ACHN (cell line): ENCODE data around the gene RNF123.

Experiments
- DNase-seq: peaks from one replicate; pipeline ENCODE4 v3.0.0-alpha.2; 2015
- in situ Hi-C: cut with HindIII; loops from 2 replicates; pipeline ENCODE4 v1.10.0; 2017; ENCODE audit warnings: low sequenced_read_pairs, low pct_ligation_motif_present, low pct_unique_long_range_greater_than_20kb

RNF123 gene

DNA sequence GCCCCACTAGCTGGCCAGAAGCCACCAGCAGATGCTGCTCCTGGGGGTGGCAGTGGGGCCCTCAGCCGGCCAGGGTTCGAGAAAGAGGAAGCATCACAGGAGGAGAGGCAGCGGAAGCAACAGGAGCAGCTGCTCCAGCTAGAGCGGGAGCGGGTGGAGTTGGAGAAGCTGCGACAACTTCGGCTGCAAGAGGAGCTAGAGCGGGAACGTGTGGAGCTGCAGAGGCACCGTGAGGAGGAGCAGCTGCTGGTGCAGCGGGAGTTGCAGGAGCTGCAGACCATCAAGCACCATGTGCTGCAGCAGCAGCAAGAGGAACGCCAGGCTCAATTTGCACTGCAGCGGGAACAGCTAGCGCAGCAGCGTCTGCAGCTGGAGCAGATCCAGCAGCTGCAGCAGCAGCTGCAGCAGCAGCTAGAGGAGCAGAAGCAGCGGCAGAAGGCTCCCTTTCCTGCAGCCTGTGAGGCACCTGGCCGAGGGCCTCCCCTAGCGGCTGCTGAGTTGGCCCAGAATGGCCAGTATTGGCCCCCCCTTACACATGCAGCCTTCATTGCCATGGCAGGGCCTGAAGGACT, 32.7 kb upstream of the RNF123 start:
- in situ Hi-C loops = no loop called here
- DNase-seq = no peak

DNA sequence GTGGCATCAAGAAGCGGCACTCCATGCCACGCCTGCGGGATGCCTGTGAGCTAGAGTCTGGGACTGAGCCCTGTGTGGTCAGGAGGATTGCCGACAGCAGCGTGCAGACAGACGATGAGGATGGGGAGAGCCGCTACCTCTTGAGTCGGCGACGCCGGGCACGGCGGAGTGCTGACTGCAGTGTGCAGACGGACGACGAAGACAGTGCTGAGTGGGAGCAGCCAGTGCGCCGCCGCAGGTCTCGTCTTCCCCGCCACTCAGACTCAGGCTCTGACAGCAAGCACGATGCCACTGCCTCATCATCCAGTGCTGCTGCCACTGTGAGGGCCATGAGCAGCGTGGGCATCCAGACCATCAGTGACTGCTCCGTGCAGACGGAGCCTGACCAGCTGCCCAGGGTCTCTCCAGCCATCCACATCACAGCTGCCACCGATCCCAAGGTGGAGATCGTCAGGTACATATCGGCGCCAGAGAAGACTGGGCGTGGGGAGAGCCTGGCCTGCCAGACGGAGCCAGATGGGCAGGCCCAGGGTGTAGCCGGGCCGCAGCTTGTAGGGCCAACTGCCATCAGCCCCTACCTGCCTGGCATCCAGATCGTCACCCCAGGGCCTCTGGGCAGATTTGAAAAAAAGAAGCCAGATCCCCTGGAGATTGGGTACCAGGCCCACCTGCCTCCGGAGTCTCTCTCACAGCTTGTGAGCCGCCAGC, 32.0 kb upstream of the RNF123 start:
- DNase-seq = no peak
- in situ Hi-C loops = no loop called here

DNA sequence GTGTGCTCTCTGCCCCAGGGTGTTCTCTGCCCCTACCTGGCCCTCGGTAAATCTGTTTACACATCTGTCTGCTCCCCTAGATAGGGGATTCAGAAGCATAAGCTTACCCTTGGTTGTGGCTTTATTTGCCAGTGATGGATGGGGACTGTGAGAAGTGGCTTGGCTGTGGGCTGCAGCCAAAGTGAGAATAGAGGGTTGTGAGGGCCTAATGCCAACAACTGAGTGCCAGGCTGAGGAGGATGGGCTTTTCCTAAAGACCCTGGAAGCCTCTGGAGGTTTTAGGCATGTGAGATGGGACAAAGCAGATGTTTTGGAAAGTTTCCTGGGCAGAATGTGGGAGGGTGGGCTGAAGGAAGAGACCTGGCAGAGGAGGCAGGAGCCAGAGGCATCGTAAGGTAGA, 30.6 kb upstream of the RNF123 start:
- in situ Hi-C loops = no loop called here
- no peak for DNase-seq

DNA sequence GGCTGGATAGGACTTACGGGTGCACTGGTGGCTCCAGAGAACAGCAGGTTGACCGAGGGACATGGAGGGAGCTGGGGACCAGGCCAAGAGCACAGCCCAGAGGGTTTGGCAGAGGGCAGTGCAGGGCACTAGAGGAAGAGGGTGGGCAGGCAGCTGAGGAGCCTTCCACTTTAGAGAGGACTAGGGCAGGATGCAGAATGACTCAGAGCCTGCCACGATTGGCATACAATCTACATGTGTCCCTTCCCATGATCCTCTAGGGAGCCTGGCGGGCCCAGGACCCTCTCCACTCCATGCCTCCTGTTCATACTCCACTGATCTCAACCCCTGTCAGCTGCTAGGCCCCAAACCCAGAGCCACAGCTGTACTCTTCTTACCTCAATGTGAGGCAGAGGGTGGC, 29.6 kb upstream of the RNF123 start:
- DNase-seq = no peak
- in situ Hi-C loops = no loop called here

DNA sequence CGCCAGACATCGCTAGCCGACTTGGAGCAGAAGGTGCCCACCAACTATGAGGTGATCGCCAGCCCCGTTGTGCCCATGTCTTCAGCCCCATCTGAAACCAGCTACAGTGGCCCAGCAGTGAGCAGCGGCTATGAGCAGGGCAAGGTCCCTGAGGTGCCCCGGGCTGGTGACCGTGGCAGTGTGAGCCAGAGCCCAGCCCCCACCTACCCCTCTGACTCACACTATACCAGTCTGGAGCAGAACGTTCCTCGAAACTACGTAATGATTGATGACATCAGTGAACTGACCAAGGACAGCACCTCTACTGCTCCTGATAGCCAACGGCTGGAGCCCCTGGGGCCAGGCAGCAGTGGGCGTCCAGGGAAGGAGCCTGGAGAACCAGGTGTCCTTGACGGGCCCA, 28.1 kb upstream of the RNF123 start:
- peak; percentile 12 for DNase-seq
- in situ Hi-C loops = no loop called here

DNA sequence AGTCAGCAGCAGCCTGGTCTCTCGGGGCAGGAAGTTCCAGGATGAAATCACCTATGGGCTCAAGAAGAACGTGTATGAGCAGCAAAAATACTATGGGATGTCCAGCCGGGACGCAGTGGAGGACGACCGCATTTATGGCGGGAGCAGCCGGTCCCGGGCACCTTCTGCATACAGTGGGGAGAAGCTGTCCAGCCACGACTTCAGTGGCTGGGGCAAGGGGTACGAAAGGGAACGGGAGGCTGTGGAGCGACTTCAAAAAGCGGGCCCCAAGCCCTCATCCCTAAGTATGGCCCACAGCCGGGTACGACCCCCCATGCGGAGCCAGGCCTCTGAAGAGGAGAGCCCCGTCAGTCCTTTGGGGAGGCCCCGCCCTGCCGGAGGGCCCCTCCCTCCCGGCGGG, 27.3 kb upstream of the RNF123 start:
- in situ Hi-C loops = no loop called here
- no peak for DNase-seq

DNA sequence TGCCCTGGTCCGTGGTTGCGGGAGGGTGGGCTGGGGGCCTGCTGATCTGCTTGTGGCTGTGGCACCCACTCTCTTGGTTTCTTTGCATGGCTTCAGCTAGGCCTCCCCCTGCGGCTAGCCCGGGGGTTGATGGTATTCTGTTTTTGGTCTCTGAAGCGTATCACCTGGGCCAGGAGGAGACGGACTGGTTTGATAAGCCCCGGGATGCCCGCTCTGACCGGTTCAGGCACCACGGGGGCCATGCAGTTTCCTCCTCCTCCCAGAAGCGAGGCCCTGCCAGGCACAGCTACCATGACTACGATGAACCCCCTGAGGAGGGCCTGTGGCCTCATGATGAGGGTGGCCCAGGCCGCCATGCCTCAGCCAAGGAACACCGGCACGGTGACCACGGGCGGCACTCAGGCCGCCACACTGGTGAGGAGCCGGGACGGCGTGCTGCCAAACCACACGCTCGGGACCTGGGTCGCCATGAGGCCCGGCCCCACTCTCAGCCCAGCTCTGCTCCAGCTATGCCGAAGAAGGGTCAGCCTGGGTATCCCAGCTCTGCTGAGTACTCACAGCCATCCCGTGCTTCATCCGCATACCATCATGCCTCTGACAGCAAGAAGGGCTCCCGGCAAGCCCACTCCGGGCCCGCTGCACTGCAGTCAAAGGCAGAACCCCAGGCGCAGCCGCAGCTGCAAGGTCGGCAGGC, 26.5 kb upstream of the RNF123 start:
- in situ Hi-C loops = no loop called here
- no peak for DNase-seq

DNA sequence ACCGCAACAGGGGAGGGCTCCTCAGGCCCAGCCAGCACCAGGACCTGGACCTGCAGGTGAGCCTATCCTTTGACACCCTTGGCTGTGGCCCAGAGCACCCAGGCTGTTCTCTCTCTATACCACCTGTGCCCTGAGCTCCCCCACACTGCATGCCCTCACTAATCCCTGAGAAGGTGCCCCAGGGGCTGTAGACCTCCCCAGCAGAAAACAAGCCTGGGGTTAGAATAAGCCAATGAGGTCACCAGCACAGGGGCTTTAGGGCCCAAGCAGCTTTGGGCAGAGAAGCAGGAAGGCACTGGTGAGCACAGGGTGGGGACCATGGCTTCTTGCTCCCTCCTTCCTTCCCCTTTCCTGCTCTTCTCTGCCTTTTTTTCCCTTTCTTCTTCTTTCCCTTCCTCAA, 25.5 kb upstream of the RNF123 start:
- in situ Hi-C loops = no loop called here
- DNase-seq = no peak

DNA sequence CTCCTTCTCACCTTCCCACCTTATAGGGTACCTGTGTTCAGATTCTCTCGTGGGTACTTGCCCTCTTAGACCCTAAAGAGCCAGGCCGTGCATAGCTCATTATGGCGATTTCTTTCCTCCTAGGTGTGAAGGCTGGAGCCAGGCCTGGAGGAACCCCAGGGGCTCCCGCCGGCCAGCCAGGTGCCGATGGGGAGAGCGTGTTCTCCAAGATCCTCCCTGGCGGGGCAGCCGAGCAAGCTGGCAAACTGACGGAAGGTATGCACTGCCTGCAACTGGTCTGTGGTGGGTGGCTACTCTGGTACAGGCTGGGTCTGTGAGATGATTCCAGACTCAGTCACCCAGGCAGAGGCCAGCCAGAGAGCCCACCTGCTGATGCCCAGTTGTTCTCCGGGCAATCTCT, 25.1 kb upstream of the RNF123 start:
- DNase-seq = no peak
- in situ Hi-C loops = no loop called here

DNA sequence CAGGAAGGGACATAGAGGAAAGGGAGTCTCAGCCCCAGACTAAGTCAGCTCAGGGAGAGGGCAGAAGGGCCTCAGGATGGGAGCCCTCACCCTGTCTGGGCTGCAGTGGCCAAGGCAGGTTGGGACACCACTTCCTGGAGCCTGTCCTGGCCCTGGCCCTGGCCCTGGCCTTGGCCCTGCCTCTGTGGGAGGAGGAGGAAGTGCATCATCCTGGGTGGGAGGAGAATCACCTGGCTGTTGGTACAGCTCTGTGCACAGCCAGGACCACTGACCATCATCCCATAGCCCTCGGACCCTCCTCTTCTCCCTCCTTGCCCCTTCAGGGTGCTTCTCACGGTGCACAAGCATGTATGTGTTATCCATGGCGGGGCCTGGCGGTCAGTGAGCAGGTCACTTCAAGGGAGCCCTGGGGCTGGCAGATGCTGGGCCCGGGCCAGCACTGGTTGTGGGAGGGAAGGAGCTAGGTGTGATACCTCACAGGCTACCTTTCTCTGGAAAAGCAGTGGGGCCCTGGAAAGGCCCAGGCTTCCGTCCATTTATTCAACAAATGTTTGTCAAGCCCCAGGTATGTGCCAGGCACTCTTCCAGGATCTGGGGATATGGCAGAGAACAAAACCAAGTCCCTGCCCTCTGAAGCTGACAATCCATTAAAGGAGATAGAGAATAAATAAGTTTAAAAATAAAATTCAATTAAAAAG, 23.4 kb upstream of the RNF123 start:
- in situ Hi-C loops = no loop called here
- no peak for DNase-seq

DNA sequence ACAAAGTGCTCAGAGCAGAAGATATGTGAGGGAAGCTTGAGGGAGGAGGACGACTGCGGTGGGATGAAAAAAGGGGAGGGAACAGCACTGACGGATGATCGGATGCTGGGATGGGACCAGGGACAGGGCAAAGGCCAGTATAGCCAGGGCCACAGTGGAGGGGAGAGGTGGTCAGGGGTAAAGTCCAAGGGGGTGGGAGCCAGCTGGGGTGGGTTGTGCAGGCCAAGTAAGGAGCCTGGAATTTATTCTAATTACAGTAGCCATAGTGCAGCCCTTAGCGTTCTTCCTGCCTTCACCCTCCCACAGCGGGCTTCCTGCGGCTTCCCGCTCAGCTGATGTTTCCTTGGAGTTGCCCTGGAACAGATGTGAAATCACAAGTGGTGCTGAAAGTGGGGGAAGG, 22.8 kb upstream of the RNF123 start:
- DNase-seq = no peak
- in situ Hi-C loops = no loop called here

DNA sequence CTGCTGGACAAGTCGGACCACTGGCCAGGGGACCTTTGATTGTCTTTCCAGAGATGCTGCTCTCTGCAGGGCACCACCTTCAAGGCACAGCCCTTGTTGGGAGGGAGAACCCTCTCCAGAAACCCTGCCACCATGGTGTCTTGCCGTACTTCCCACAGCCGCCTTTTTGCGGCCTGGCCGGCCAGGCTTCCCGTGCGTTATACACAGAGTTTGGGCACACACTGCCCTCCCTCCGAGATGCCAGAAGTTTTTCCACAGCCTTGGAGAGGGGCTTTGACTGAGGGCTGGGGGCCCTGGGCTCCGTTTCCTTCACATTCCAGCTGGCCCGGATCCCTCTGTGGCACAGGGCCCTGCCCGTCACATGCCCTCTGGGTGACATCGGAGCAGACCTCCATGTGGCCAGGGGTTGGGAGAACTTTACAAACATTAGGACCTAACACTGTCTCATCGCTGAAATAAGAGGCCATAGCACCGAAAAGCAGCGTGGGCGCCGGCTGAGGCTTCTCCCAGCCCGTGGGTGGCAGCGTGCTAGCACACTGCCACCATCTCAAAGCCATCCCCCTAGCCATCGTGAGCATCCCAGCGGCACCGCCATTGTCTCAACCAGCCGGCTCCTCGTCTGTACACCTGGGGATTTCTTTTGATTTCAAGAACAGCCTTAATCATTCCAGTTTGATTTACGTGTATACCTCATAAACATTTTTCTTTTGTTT, 21.5 kb upstream of the RNF123 start:
- in situ Hi-C loops = no loop called here
- DNase-seq = no peak

DNA sequence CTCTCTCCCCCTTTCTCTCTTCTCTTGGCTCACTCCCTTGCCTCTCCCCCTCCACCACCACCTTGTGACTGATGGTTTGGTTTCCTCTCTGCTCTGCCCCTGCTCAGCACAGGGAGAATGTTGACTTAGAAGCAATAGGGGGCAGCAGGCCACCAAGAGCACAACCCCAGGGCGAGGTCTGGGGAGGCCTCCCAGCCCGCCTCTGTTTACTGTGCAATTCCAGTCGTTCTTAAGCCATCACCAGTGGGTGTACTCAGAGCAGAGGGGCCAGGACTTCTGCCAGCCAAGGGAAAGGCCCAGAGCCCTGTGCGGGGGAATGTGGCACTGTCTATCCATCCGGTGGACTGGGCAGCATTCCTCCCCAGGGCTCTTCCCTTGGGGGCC, 21.0 kb upstream of the RNF123 start:
- DNase-seq = peak; percentile 34
- in situ Hi-C loops = no loop called here

DNA sequence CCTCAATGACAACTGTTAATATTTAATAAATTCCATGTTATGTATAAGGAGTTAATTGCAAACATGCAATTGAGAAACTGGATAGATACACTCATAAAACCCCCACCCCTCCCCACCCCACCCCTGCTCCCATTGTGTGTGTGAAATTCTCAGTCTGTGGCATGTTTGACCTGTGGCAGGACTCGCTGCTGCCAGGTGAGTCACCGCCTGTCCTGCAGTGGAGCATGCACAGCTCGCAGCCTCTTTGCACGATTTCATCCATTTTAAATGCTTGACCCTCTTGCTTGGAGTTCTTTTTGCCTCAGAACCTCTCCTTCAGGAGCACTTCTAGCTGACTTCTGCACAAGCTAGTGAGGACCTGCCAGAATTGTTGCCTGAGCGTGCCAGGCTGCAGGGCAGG, 20.5 kb upstream of the RNF123 start:
- DNase-seq = peak; percentile 60
- in situ Hi-C loops = no loop called here

DNA sequence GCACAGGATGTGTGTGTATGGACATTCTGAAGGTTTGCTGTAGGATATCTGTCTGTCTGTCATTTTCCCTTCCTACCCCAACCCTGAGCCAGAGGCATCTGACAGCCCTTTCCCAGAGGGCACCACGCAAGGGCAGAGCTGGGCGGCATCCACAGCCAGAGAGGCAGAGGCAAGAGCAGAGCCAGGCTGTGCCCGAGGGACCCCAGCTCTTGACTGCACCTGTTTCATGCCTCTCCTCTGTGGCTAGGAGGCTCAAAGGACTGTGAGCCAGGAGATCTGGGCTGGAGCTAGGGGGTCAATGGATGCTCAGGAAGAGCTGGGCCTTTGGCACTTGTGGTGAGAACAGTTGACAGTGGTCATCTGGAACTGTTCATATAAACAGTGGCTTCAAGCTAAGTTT, 20.0 kb upstream of the RNF123 start:
- in situ Hi-C loops = no loop called here
- no peak for DNase-seq

DNA sequence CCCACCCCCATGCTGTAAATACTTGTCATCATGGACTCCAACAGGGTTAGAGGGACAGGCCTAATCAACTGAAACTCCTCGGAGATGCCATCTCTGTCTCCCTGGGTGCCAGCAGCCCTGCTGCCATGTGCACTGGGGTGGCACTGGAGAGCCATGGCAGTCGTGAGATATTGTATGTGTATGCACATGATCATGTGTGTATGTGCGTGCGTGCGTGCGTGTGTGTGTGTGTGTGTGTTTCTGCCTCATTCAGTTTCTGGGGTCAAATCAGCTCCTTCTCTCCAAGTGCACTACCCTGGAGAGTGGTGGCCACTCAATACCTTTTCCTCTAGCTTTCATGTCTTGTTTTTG, 18.4 kb upstream of the RNF123 start:
- no peak for DNase-seq
- in situ Hi-C loops = no loop called here

DNA sequence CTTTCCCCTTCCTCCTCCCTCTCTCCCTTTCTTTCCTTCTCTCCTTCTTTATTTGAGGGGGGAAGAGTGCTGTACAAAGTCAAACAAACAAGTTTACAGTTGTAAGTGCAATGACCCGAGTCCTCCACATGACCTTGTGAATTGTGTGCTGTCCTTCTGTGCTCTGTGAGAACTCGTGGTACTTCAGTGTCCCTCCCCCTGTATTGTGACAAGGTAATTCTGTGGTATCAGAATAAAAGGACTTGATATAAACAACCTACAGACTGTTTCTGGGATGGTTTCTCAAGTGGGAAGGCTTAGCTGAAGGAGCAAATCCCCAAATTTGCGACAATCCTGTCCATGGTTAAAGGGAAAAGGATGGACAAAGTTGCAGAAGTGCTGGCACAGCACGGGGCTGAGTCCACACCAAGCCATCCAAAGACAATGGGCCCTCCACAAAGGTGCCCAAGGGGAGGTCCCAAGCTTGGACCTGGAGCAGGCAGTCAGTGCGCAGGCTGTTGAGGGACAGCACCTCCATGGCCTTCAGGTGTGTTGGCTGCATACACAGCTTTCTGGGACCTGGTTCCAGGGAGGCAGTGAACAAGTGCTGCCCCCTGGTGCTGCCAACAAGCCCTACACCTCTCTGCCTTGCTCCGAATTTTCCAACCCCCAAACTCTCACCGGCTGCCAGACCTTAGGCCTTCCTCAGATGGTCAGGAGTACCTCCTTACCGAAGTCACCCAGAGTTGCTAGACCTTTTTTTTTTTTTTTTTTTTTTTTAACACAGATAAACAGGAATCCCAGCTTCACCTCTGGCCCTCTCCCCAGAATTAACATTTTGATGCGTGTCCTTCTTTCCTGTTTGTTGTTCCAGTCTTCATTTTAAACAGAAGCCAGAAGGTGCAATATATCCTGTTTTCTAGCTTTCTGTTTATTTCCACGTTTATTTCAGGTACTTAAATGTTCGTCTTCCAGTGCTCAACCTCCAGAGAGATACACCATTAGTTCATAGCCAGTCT, 17.8 kb upstream of the RNF123 start:
- peak; percentile 59 for DNase-seq
- in situ Hi-C loops = no loop called here

DNA sequence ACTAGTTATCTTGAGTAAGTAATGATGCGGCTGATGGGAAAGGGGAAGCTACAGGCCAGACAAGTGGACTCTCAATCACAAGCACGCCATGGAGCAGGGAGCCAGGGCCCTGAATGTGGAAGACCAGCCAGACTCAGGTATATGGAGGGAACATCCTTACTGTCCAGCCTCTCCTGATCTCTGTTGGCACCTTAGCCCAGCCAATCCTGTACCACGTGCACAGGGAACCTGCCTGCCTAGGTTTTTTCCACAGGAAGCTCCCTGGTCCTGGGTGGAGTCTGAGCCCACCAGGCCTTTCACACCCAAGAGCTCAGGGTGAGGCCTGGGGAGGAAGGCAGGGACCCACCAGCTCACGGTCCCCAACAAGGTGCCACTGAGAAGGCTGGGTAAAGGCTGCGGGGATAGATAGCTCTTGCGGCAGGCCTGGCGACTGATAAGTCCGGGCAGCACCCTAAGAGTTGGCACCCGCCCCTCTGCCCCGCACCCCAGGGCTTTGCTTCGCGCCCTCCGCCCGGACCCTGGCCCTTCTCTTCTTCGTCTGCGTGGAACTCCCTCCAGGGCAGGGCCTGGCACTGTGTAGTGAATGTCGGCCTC, 16.1 kb upstream of the RNF123 start:
- in situ Hi-C loops = no loop called here
- DNase-seq = no peak
